PC-9 (cell line): ENCODE measurements around the gene UBE2R2.

ENCODE experiments used
- CTCF ChIP-seq: fragments of 200-600 bp; sonication (generic); conservative IDR thresholded peaks from 2 replicates; pipeline ENCODE4 v1.6.1; 2017; ENCODE audit warnings: mixed run types, antibody characterized with exemption, mild to moderate bottlenecking, moderate library complexity
- EZH2 ChIP-seq: fragments of 200-600 bp; sonication (generic); IDR thresholded peaks from 2 replicates; pipeline ENCODE4 v1.8.0; 2017; ENCODE audit warnings: antibody characterized with exemption, low read depth

- no peak for TF ChIP-seq CTCF
- TF ChIP-seq EZH2 = no peak
These were observed 19.1 kb upstream of the UBE2R2 start for GRCh38 chr9:33797837-33798236.
